HepG2 (cell line): ENCODE results near the gene P3H2. TPM values are rescaled to one million over a fixed set of nuclear protein-coding genes. Genes with fewer than 3 reads are reported as not detected.

Experiments used
- ATAC-seq: fragments of 200-7000 bp; cut with Tn5 transposase; 3 replicates; pipeline ENCODE4 v1.9.1; 2020; ENCODE audit warnings: mild to moderate bottlenecking, moderate library complexity
- BruUV-seq: library from RNA; stranded (reverse); fragments of 400-500 nt; replicated peaks from 2 replicates; lab custom pipeline; 2021; lab: Mats Ljungman, UMichigan
- CTCF ChIA-PET: fragments of 300-600 bp; formaldehyde crosslinking; extraction: SDS; loops from one replicate; lab custom pipeline; 2021; ENCODE audit warnings: low total read pairs, inconsistent platforms, low intra/inter-chr PET ratio; lab: Yijun Ruan, JAX
- POLR2A ChIA-PET: fragments of 350-600 bp; sonication (Branson Sonifier 250); formaldehyde crosslinking; loops from one replicate; lab custom pipeline; 2020; ENCODE audit warnings: antibody characterized with exemption, inconsistent platforms; lab: Yijun Ruan, JAX
- DNase-seq: peaks from one replicate; pipeline ENCODE4 v3.0.0-alpha.2; 2015; ENCODE audit warnings: low spot score
- FAIRE-seq: peaks from 3 replicates; lab custom pipeline; 2011; peaks lifted over from hg19 to GRCh38; lab: Jason Lieb, UNC
- H2AFZ ChIP-seq: one replicate; pipeline ENCODE4 v1.6.1; 2011; ENCODE audit warnings: low read length, inconsistent platforms
- H3K27ac ChIP-seq: fragments of 300-600 bp; 3 replicates; pipeline ENCODE4 v1.8.0; 2011; ENCODE audit warnings: mixed run types, mild to moderate bottlenecking, mixed read lengths, low read length, inconsistent platforms; ENCODE audit not compliant: insufficient read depth; ENCODE audit errors: extremely low read length
- H3K27me3 ChIP-seq, 2 experiments: fragments of 200-600 bp in 1 of 2; 2 replicates in 1 of 2; 3 replicates in 1 of 2; pipeline versions ENCODE4 v1.6.0 to v1.8.0; 2011; ENCODE audit warnings: low read length in 2 of 2, mild to moderate bottlenecking in 2 of 2, moderate library complexity in 2 of 2, inconsistent platforms in 1 of 2; ENCODE audit not compliant: insufficient read depth in 2 of 2, control insufficient read depth in 1 of 2
- H3K36me3 ChIP-seq, 2 experiments: fragments of 200-600 bp in 1 of 2; replicated peaks in 1 of 2; 2 replicates in 1 of 2; 3 replicates in 1 of 2; pipeline versions ENCODE4 v1.5.1 to v1.8.0; 2011; ENCODE audit warnings: low read length in 2 of 2, inconsistent platforms in 1 of 2; ENCODE audit not compliant: insufficient read depth in 2 of 2, control insufficient read depth in 1 of 2
- H3K4me1 ChIP-seq: 2 replicates; pipeline ENCODE4 v1.5.1; 2012; ENCODE audit warnings: low read length, inconsistent platforms; ENCODE audit not compliant: insufficient read depth
- H3K4me2 ChIP-seq: 2 replicates; pipeline ENCODE4 v1.6.0; 2011; ENCODE audit warnings: low read depth, low read length, inconsistent platforms
- H3K4me3 ChIP-seq, 3 experiments: fragments of 200-600 bp in 1 of 3; sonication (generic), shearing (Covaris generic) in 1 of 3; replicated peaks in 1 of 3; 2 replicates each; pipeline ENCODE4 v1.5.1; 2011 to 2016; ENCODE audit warnings: low read length in 3 of 3, inconsistent platforms in 2 of 3, low read depth in 2 of 3, mild to moderate bottlenecking in 2 of 3, control low read depth in 1 of 3, mixed read lengths in 1 of 3; ENCODE audit not compliant: insufficient read depth in 1 of 3
- H3K79me2 ChIP-seq: one replicate; pipeline ENCODE4 v1.6.1; 2011; ENCODE audit warnings: low read length, inconsistent platforms; ENCODE audit not compliant: insufficient read depth
- H3K9ac ChIP-seq: 2 replicates; pipeline ENCODE4 v1.6.0; 2011; ENCODE audit warnings: mild to moderate bottlenecking, low read depth, low read length, inconsistent platforms; ENCODE audit not compliant: insufficient read depth
- H3K9me3 ChIP-seq: 2 replicates; pipeline ENCODE4 v1.5.1; 2012; ENCODE audit warnings: mild to moderate bottlenecking, low read length
- H4K20me1 ChIP-seq: 2 replicates; pipeline ENCODE4 v1.6.0; 2011; ENCODE audit warnings: inconsistent platforms, mild to moderate bottlenecking, low read length, moderate library complexity; ENCODE audit not compliant: insufficient read depth
- MAFF ChIP-seq: IDR thresholded peaks from 2 replicates; pipeline ENCODE4 v1.6.1; 2011; ENCODE audit warnings: low read depth, low read length, improper control_type of control experiment
- MAFK ChIP-seq, 2 experiments: IDR thresholded peaks in 1 of 2; conservative IDR thresholded peaks in 1 of 2; 2 replicates each; pipeline ENCODE4 v1.6.1; 2011; ENCODE audit warnings: improper control_type of control experiment in 2 of 2, low read length in 2 of 2
- WGBS: methylation state at CpG from one replicate; pipeline ENCODE4 v1.1.6; 2017; ENCODE audit warnings: low lambda C conversion rate; 5-methylcytosine and 5-hydroxymethylcytosine counted together
- in situ Hi-C: cut with HindIII; loops from 2 replicates; pipeline ENCODE4 v1.10.0; 2017; ENCODE audit warnings: low pct_unique_long_range_greater_than_20kb; ENCODE audit not compliant: extremely low pct_ligation_motif_present
- intact Hi-C: fragments of 100-400 bp; cut with micrococcal nuclease; formaldehyde crosslinking; loops from one replicate; pipeline ENCODE4 v1.10.0; 2022; ENCODE audit not compliant: unreplicated experiment
- polyA plus RNA-seq, 8 experiments: library from polyadenylated mRNA; depleted of rRNA in 3 of 8; stranded (reverse) in 7 of 8; unstranded in 1 of 8; fragments of >200 nt; fragmentation: Illumina TruSeq in 4 of 8; extraction: Trizol in 4 of 8; gene quantifications; 2 replicates each; pipeline versions ENCODE4 v1.2.1 to v1.2.3, GENCODE V29; 2011 to 2016; ENCODE audit warnings: low read depth in 4 of 8, missing spikeins in 1 of 8, mixed read lengths in 1 of 8; ENCODE audit not compliant: insufficient read depth in 1 of 8
- total RNA-seq, 5 experiments: library from RNA; depleted of rRNA; stranded (reverse); fragments of >200 nt; fragmentation: Illumina TruSeq; extraction: Trizol; gene quantifications; 2 replicates each; pipeline ENCODE4 v1.2.3, GENCODE V29; 2016; ENCODE audit warnings: low read depth in 1 of 5
- TF ChIP-seq, protein P1 (sequence below): sonication (generic); formaldehyde crosslinking; IDR thresholded peaks from 2 replicates; pipeline ENCODE4 v1.4.0; 2020; ENCODE audit warnings: missing genetic modification reagents
- TF ChIP-seq, protein P2 (sequence below): sonication (generic); formaldehyde crosslinking; IDR thresholded peaks from 2 replicates; pipeline ENCODE4 v1.5.1; 2020; ENCODE audit warnings: mild to moderate bottlenecking, missing genetic modification reagents, moderate library complexity

The P3H2 gene
- total and polyA plus RNA-seq, 2 of the 13 experiments (the other 11 are each of a cell fraction or from before 2014, with no cell fraction given), result not detected

DNA sequence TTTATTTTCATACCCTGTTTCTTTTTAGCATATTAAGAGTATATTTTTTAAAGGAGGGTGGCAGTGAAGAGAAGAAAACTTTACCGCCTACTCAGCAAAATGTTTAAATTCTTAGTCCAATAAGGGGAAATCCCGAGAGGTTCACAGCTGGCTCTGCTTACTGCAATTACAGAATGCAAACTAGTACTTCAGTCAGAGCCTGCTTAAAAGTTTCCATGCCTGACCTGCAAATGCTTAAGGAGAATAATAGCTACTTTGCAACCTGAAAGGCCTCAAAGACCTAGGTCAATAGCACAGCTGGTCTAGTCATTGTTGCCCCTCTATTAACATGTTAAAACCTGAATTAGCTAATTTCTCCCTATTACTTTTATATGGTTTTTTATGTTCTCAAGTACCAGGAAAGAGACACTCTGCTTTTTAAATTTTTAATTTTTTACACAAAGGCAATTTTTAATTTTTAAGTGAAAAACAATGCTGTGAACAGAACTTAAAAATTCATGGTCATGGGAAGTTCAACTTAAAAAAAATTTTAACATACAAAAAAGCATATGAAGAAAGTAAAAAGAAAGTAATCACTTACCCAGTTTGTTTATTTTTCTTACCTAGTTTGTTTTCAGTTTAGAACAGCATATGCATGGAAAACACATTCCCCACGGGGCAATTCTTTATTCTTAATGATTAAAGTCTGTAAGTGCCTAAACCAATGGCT lies 79.2 kb downstream of the P3H2 start:
- no peak for DNase-seq
- intact Hi-C loops (no loop called here), in situ Hi-C loops (no loop called here)
- 11% methylated on average over 3 of the region's 3 CpGs for WGBS
- no peak for FAIRE-seq
- POLR2A ChIA-PET, result no interaction called here
- H3K4me1 ChIP-seq, result no peaks in the 10 kb centered on the region
- CTCF ChIA-PET, result no interaction called here
- H3K36me3 ChIP-seq, result no peaks in the 10 kb centered on the region
- no peaks in the 10 kb centered on the region for H3K79me2 ChIP-seq
- H3K4me3 ChIP-seq, result no peak overlapping the region
- ATAC-seq, result no peak
- no peak overlapping the region for H3K27ac ChIP-seq
- H3K9me3 ChIP-seq, result no peaks in the 10 kb centered on the region
- no peaks in the 10 kb centered on the region for H3K27me3 ChIP-seq
- H3K4me2 ChIP-seq, result no peak overlapping the region
- H3K9ac ChIP-seq, result no peak overlapping the region
- TF ChIP-seq MAFK (conservative IDR thresholded peaks at IDR 0.05 in 1 of 2, IDR thresholded peaks at IDR 0.05 in 1 of 2; ENCODE audit: low read length in 2 of 2) (peak; percentile 88 to 95), MAFF (peak; percentile 92)
- TF ChIP-seq, protein P1, sequence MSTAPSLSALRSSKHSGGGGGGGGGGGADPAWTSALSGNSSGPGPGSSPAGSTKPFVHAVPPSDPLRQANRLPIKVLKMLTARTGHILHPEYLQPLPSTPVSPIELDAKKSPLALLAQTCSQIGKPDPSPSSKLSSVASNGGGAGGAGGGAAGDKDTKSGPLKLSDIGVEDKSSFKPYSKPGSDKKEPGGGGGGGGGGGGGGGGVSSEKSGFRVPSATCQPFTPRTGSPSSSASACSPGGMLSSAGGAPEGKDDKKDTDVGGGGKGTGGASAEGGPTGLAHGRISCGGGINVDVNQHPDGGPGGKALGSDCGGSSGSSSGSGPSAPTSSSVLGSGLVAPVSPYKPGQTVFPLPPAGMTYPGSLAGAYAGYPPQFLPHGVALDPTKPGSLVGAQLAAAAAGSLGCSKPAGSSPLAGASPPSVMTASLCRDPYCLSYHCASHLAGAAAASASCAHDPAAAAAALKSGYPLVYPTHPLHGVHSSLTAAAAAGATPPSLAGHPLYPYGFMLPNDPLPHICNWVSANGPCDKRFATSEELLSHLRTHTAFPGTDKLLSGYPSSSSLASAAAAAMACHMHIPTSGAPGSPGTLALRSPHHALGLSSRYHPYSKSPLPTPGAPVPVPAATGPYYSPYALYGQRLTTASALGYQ (CRISPR knock-in tag), result no peak
- TF ChIP-seq, protein P2, sequence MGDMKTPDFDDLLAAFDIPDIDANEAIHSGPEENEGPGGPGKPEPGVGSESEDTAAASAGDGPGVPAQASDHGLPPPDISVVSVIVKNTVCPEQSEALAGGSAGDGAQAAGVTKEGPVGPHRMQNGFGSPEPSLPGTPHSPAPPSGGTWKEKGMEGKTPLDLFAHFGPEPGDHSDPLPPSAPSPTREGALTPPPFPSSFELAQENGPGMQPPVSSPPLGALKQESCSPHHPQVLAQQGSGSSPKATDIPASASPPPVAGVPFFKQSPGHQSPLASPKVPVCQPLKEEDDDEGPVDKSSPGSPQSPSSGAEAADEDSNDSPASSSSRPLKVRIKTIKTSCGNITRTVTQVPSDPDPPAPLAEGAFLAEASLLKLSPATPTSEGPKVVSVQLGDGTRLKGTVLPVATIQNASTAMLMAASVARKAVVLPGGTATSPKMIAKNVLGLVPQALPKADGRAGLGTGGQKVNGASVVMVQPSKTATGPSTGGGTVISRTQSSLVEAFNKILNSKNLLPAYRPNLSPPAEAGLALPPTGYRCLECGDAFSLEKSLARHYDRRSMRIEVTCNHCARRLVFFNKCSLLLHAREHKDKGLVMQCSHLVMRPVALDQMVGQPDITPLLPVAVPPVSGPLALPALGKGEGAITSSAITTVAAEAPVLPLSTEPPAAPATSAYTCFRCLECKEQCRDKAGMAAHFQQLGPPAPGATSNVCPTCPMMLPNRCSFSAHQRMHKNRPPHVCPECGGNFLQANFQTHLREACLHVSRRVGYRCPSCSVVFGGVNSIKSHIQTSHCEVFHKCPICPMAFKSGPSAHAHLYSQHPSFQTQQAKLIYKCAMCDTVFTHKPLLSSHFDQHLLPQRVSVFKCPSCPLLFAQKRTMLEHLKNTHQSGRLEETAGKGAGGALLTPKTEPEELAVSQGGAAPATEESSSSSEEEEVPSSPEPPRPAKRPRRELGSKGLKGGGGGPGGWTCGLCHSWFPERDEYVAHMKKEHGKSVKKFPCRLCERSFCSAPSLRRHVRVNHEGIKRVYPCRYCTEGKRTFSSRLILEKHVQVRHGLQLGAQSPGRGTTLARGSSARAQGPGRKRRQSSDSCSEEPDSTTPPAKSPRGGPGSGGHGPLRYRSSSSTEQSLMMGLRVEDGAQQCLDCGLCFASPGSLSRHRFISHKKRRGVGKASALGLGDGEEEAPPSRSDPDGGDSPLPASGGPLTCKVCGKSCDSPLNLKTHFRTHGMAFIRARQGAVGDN (CRISPR knock-in tag), result no peak
- H4K20me1 ChIP-seq, result no peaks in the 10 kb centered on the region
- no peak overlapping the region for H2AFZ ChIP-seq
- BruUV-seq, result no TSS peak
